Endothelial cell of umbilical vein (primary cell): ENCODE data around the gene RASGRP1.

ENCODE experiments used
- CTCF ChIP-seq, 2 donors: IDR thresholded peaks; 1 replicate in 1 of 2; 2 replicates in 1 of 2; pipeline ENCODE4 v1.5.1; 2011; ENCODE audit warnings: low read length in 2 of 2, mild to moderate bottlenecking in 2 of 2, moderate library complexity in 2 of 2, control low read depth in 1 of 2, inconsistent platforms in 1 of 2, low read depth in 1 of 2; ENCODE audit not compliant: insufficient read depth in 1 of 2; ENCODE audit errors: extremely low read depth in 1 of 2
- POLR2A ChIP-seq: IDR thresholded peaks from 2 replicates; pipeline ENCODE4 v1.6.1; 2012; ENCODE audit warnings: low read depth, mild to moderate bottlenecking, control low read depth, low read length

GRCh38 chr15:38608682-38609081 is 44.1 kb upstream of the RASGRP1 start:
- no peak for TF ChIP-seq POLR2A
- no peak for TF ChIP-seq CTCF (IDR thresholded peaks at IDR 0.05; ENCODE audit: extremely low read depth in 1 of 2, insufficient read depth in 1 of 2, low read depth in 1 of 2, low read length in 2 of 2)
